Measurements from ENCODE around the gene PTPRU.

DNA sequence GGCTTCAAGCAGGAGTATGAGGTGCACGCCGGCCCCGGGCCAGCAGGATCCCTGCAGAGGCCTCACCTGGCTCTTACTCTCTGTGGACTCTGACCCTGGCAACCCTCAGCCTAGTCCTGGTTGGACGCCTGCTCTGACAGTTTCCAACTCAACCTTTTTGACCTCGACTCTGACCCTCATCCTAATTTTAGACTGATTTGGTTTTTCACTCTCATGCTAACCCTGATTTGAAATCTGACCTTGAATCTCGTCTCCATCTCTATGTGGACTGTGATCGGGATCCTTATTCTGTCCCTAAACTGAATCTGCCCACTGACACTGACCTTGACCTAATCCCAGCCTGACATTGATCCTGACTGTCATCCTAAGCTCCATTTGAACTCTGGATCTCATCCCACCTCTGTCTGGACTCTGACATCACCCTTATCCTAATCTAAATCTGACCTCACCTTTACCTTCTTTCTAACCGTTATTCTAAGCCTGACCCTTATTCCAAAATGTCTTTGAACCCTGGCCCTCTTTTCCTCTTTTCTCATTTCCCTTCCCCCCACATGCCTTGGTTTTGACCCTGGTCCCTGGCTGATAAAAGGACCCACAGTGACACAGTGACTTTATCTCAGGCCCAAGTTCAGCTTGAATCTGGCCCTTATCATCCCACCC lies 67.8 kb downstream of the PTPRU start:
- TF ChIP-seq EZH2 (IDR thresholded peaks at IDR 0.05) (no peak), POLR2AphosphoS5 (IDR thresholded peaks at IDR 0.05; ENCODE audit: borderline replicate concordance, low read depth, low read length) (no peak), FOXP2 (optimal IDR thresholded peaks at IDR 0.05; ENCODE audit: control extremely low read depth, extremely low read length, insufficient read depth) (no peak)

Data from SK-N-MC (cell line).